COLO829 (cell line): ENCODE measurements around the gene EXD3.
A peak's percentile ranks its signal among the peaks of the same experiment; 100 is the strongest.

Experiments
- DNase-seq: peaks from one replicate; pipeline ENCODE4 v3.0.0; 2012; ENCODE audit warnings: low spot score

Gene EXD3

DNA sequence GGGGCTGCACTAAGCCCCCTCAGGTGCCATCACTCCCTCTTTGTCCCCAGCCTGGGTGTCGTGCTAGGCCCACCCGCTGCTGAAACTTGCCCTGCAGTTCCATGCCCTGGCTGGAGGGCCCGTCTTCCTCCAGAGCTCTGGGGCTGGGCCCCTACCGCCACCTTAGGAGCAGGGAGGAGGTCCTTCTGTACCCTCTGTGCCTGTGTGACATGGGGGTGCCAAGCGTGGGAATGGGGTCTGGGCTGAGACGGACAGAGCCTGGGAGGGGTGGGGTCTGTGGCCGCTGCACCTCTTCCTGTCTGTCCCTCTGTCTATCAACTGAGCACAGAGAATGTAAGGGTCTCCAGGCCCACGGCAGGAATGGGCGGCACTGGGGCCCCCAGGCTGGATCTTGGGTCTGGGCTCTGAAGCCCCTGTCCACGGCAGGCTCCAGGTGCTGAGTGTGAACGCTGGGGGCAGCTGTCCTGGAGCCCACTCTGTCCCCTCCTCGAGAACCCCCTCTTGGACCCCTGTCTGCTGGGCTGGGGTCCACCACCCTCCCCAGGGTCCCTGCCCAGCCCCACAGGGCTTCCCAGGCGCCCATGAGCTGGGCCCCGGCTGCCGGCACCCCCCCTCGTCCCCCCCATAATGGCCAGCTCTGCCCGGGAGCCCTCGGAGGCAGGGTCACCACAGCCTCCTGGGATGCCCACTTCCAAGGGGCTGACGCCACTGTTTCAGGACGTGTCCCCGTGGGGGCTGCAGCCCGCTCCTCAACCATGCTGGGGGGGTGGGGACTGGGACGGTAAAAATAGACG is 105.0 kb downstream of the EXD3 start:
- DNase-seq: no peak

DNA sequence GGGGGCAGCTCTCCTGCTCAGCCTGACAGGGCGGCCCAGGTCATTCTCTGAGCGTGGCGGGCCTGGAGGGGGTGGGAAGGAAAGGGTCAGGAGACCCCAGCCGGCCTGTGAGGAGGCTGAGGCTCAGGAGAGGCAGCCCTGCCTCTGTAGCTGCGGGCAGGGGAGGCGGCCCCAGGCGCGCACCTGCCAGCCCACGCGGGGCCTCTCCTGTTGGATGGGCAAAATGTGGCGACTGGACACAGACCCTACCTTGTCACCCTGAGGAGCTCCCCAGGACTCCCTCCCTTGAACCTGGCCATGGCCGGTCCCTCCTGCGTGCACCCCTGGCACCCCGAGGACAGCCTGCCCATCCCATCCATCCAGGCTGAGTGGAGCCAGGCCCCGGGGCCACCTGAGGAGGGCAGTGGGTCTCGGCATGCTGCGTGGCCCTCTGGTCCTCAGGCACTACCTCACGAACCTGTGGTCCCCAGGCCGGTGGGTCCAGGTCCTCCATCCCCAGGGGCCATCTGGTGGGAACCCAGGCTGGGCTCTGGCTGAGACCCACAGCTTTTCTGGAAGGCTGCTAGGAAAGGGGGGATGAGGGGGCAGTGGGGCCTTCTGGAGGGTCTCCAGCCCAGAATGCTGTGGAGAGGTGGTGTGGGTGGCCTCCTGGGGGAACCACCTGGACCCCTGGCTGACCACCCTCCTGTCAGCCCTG is 105.8 kb downstream of the EXD3 start:
- DNase-seq: no peak

DNA sequence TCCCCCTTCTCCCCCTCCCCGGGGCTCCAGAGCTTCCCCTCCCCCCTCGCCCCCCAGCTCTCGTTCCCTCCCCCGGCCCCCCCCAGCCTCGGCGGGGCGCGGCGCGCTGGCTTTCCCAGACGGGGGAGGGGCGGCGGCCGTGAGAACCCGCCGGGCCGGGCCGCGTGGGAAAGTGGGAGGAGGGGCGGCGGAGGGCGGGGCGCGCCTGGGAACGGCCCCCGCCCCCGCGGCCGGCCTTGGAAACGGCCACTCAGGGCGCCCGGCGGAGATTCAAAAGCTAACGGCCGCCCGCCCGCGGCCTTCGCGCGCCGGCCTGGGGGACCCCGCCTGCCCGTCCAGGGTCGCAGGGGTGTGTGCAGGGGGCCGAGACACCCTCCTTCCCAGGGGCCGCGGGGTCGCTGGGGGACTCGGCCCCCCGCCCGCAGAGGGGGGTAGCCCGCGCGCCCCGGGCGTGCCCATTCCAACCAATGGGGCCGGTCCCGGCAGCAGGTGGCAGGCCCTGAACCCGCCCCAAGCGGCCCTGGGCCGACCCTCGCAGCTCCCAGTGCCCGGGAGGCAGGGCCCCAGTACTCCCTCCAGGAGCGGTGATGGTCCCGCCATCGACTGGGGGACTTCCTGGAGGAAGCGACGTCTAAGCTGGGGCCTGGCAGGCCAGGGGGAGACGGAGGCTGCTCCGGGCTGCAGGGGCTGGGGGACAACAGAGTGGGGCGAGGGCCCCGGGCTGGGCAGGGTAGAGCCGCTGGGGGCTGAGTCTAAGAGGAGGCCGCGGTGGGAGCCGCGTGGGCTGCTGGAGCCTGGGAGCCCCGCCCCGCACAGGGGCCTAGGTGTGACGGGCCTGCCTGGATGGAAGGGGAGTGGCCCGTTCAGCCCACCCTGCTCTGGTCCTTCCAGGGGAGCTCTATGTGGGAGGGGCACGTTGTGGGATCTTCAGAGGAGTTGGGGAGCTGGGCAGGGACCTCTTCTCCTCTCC is 106.7 kb downstream of the EXD3 start:
- peak; percentile 73 for DNase-seq

DNA sequence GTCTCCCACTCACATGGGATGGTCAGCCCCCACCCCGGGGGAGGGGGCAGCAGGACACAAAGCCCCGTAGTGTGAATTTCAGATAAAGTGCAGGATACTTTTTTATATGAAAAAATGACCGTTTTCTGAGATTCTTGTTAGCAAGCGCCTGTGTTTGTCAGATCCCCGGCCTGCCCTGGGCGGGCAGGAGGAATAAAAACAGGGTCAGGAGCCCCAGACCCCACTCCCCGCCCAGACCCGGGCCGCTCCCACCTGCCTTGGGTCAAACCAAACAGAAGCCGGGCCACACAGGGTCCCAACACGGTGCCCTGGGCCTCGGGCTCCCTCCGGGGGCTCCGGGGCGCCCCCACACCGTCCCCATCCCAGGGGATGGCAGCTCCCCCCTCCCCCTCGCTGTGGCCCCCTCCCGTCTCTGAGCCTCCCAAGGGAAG is 107.4 kb downstream of the EXD3 start:
- no peak for DNase-seq

DNA sequence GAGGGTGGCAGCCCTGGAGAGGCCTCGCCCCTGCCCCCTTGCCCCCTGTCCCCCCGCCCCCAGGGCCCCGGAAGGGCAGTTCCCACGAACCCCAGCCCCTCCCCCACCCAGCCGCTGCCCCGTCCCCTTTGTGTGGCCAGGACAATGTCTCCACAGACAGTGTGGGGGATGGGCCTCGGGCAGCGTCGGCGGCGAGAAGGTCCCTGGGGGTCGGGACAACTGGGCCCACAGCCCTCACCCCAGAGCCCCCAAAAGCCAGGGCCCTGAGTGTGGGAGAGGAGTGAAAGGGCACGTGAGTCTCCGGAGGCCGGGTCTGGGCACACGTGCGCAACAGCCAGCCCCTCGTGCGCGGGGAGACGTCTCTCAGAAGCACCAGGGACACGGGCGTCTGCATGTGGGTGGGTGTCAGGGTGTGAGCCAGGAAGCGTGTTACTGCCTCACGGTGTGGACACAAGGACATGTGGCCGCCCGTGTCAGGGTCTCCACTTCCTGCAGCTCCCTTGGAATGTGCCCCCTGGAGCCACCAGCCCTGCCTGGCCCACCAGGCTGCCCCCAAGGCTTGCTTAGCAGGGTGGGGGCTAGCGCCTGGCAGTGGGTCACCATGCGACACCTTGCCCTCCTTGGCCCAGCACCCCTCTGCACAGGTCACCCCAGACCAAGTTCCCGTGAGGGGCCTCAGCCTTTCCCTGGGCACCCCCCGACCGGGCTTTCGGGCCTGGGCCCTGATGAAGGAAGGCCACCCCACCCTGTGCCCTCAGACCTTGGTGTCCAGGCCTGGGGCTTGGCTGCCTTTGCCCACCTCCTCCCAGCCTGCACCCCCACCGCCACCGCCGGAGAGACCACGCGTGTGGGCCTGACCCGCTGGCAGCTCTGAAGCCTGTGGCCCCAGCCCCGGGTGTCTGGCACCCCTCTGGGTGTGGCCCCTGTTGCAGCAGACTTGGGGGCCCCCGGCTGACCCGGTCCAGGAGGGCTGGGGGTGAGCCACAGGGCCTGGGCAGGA is 108.1 kb downstream of the EXD3 start:
- no peak for DNase-seq

DNA sequence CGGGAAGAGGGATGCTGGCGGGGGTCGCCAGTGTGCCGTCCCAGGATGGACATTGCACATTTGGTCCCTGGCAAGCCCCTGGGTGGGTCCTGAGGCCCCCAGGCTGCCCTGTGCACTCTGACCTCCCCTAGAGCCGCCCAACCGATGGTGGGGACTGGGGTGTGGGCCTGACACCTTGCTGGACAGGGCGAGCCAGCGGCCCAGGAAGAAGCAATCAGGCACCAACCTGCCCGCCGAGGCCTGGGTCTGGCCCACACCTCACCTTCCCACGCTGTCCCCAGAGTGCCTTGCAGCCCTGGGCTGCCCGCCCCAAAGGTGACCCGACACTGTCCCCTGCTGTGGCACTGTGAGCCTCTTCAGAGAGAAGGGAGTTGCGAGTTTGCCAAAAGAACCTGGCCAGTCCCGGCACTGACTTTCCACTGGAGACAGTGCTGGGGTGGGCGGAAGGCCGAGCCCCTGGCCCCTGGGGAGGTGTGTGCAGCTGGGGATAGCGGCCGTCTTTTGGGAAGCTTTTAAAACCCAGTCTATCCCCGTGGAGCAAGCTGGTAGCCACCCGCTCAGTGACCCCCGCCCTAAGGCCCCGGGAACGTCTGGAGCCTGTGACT is 108.9 kb downstream of the EXD3 start:
- DNase-seq: no peak

- DNase-seq: no peak
Measured at GRCh38 chr9:137313326-137313936, 109.5 kb downstream of the EXD3 start.

- DNase-seq: no peak
Measured at GRCh38 chr9:137312852-137313325, 110.1 kb downstream of the EXD3 start.

- no peak for DNase-seq
Measured at GRCh38 chr9:137311986-137312851, 110.7 kb downstream of the EXD3 start.

GRCh38 chr9:137311171-137311985 is 111.6 kb downstream of the EXD3 start:
- DNase-seq: no peak

GRCh38 chr9:137310189-137311052 is 112.5 kb downstream of the EXD3 start:
- DNase-seq: no peak

DNA sequence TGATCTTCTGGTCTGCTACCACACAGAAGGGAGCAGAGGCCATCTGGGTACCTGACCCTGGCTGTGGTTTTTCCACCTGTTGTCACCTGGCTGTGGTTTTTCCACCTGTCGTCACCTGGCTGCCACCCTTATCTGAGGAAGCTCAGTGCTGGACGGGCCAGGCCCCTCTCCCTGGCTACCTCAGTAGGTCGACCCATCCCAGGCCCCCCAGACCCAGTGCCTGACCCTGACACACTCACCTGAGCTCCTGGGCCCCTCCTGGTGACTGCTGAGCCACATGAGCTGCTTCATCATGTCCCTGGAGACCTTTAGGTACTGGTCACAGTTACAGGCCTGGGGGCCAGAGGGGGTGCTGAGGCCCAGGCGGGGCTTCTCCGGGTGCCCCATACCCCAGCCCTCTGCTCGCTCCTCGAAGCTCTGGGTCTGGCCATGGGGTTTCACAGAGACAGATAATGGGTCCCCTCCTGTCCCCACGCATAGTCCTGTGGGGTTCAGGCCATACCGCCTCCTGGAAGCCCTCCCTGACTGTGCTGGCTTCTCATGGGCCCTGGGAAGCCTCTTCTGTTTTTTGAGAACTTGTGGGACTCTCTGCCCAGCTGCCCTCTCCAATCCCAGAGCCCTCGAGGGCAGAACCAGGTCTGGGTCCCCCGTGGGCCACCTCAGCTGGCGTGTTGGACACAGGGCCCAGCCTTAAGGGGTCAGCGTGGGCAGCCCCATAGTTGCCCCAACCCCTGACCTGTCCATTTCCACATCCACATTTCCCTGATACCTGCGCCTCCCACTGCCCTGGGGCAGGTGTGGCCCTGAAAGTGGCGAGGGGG is 113.4 kb downstream of the EXD3 start:
- DNase-seq: no peak

DNA sequence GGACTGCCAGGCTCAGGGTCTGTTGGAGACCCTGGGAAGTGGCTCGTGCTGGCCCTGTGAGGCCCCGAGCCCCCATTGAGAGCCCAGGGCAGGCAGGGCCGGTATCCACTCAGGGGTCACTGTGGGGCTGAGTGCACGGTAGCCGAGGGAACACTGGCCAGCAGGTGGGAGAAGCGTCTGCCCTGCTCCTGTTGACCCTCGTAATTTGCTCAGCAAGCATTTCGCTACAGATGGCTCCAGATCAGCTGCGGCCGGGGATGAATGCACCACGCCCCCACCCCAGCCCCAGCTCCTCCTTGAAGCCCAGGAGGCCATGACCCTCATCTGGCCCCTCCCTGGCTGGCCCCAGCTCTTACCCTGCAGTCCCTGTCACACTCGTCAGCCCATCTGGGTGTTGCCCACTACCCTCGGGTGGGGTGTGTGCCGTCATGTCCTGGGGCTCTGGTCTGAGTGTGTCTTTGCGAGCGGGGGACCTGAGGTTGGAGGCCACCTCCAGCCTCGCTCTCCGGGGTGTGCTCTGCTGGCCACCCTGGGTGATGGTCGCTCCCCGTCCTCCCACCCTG is 114.8 kb downstream of the EXD3 start:
- DNase-seq: no peak

- no peak for DNase-seq
Measured at GRCh38 chr9:137307255-137308056, 115.5 kb downstream of the EXD3 start.

GRCh38 chr9:137306850-137307254 is 116.1 kb downstream of the EXD3 start:
- DNase-seq: no peak
